ENCODE results near the gene VEGFA.

Gene VEGFA

GRCh38 chr6:43785220-43785752 is 15.3 kb downstream of the VEGFA start:
- no peak for DNase-seq (ENCODE audit: low read depth in 2 of 2)

GRCh38 chr6:43785904-43786303 is 15.9 kb downstream of the VEGFA start:
- no peak for DNase-seq (ENCODE audit: low read depth in 2 of 2)

- DNase-seq (ENCODE audit: low read depth in 2 of 2): no peak
Observed at GRCh38 chr6:43786664-43787329, 16.8 kb downstream of the VEGFA start.

- no peak for DNase-seq (ENCODE audit: low read depth in 2 of 2)
Observed at GRCh38 chr6:43788301-43788700, 18.3 kb downstream of the VEGFA start.

- DNase-seq (ENCODE audit: low read depth in 2 of 2): no peak
Observed at GRCh38 chr6:43789447-43789846, 19.4 kb downstream of the VEGFA start.

- no peak for DNase-seq (ENCODE audit: low read depth in 2 of 2)
Observed at GRCh38 chr6:43790031-43790430, 20.0 kb downstream of the VEGFA start.

GRCh38 chr6:43791745-43792422 is 21.9 kb downstream of the VEGFA start:
- DNase-seq (ENCODE audit: low read depth in 2 of 2): no peak

GRCh38 chr6:43793154-43793874 is 23.3 kb downstream of the VEGFA start:
- DNase-seq (ENCODE audit: low read depth in 2 of 2): no peak

- no peak for DNase-seq (ENCODE audit: low read depth in 2 of 2)
Observed at GRCh38 chr6:43793875-43794242, 23.8 kb downstream of the VEGFA start.

GRCh38 chr6:43795421-43795820 is 25.4 kb downstream of the VEGFA start:
- DNase-seq (ENCODE audit: low read depth in 2 of 2): no peak

- DNase-seq (ENCODE audit: low read depth in 2 of 2): no peak
Observed at GRCh38 chr6:43796168-43796567, 26.2 kb downstream of the VEGFA start.

- no peak for DNase-seq (ENCODE audit: low read depth in 2 of 2)
Observed at GRCh38 chr6:43796903-43797890, 27.2 kb downstream of the VEGFA start.

- DNase-seq (ENCODE audit: low read depth in 2 of 2): no peak
Observed at GRCh38 chr6:43797919-43798318, 27.9 kb downstream of the VEGFA start.

GRCh38 chr6:43798688-43799444 is 28.9 kb downstream of the VEGFA start:
- no peak for DNase-seq (ENCODE audit: low read depth in 2 of 2)

GRCh38 chr6:43799551-43800297 is 29.7 kb downstream of the VEGFA start:
- DNase-seq (ENCODE audit: low read depth in 2 of 2): no peak

GRCh38 chr6:43800298-43800623 is 30.2 kb downstream of the VEGFA start:
- DNase-seq (ENCODE audit: low read depth in 2 of 2): no peak

- no peak for DNase-seq (ENCODE audit: low read depth in 2 of 2)
Observed at GRCh38 chr6:43800746-43801494, 30.9 kb downstream of the VEGFA start.

- no peak for DNase-seq (ENCODE audit: low read depth in 2 of 2)
Observed at GRCh38 chr6:43801495-43802181, 31.6 kb downstream of the VEGFA start.
